Sigmoid colon (tissue), 4 donors: ENCODE data around the gene TFEB.

Experiments
- EP300 ChIP-seq, 4 donors: sonication (generic); formaldehyde crosslinking; IDR thresholded peaks; one replicate each; pipeline ENCODE4 v1.6.1; 2017; ENCODE audit warnings: antibody characterized with exemption in 4 of 4
- POLR2A ChIP-seq, 2 donors: fragments of 450-650 bp; IDR thresholded peaks; one replicate each; pipeline ENCODE4 v1.6.1; 2016; ENCODE audit warnings: antibody characterized with exemption in 2 of 2, mild to moderate bottlenecking in 2 of 2, moderate library complexity in 2 of 2
- POLR2AphosphoS5 ChIP-seq, 4 donors: sonication (generic); formaldehyde crosslinking; IDR thresholded peaks; one replicate each; pipeline ENCODE4 v1.6.1; 2017; ENCODE audit warnings: antibody characterized with exemption in 4 of 4
- TF ChIP-seq, protein P1 (sequence below), 4 experiments: fragments of 450-650 bp in 3 of 4; fragments of 200-600 bp in 1 of 4; IDR thresholded peaks; one replicate each; pipeline ENCODE4 v1.5.1; 2016 to 2019; ENCODE audit warnings: antibody characterized with exemption in 4 of 4, mild to moderate bottlenecking in 3 of 4, moderate library complexity in 2 of 4

DNA sequence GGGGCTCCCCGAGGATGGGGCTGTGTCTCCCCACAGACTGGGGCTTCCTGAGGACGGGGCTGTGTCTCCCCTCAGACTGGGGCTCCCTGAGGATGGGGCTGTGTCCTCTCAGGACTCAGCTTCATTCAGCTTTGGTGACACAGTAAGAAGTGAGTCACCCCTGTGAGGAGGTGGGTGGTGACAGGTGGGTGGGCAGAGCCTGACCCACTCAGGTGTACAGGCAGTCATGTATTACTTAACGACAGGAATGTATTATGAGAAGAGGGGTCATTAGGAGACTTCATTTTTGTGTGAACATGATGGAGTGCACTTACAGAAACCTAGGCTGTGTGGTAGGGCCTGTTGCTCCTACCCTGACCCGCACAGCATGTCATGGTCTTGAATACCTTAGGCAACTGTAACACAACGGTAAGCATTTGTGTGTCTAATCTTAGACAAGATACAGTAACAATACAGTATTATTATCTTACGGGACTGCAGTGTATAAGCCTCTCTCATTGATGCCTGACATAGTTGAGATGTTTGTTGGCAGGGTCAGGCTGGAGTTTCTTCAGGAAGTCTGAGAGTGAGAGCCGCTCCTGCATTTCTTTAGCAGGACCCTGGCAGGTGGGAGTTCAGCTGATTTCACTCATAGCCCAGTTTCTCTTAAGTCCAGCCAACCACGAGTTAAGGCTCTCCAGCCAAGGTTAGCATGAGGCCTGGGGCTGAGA is 22.7 kb upstream of the TFEB start:
- TF ChIP-seq POLR2AphosphoS5 (IDR thresholded peaks at IDR 0.05) (no peak), EP300 (IDR thresholded peaks at IDR 0.05) (no peak), POLR2A (IDR thresholded peaks at IDR 0.05) (no peak)
- TF ChIP-seq, protein P1, sequence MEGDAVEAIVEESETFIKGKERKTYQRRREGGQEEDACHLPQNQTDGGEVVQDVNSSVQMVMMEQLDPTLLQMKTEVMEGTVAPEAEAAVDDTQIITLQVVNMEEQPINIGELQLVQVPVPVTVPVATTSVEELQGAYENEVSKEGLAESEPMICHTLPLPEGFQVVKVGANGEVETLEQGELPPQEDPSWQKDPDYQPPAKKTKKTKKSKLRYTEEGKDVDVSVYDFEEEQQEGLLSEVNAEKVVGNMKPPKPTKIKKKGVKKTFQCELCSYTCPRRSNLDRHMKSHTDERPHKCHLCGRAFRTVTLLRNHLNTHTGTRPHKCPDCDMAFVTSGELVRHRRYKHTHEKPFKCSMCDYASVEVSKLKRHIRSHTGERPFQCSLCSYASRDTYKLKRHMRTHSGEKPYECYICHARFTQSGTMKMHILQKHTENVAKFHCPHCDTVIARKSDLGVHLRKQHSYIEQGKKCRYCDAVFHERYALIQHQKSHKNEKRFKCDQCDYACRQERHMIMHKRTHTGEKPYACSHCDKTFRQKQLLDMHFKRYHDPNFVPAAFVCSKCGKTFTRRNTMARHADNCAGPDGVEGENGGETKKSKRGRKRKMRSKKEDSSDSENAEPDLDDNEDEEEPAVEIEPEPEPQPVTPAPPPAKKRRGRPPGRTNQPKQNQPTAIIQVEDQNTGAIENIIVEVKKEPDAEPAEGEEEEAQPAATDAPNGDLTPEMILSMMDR (IDR thresholded peaks at IDR 0.05), result no peak
